DMS 273 (cell line): ENCODE results near the gene COA1.
"Not testable (repeated sequence)": the region's sequence is repeated elsewhere in the genome, so short reads cannot be mapped to it uniquely, and the experiment has no call there.

ENCODE experiments used
- DNase-seq: peaks from one replicate; lab custom pipeline; 2025; ENCODE audit not compliant: unreplicated experiment; lab: John Stamatoyannopoulos, UW

COA1 gene

GRCh38 chr7:43609097-43609496 is 120.2 kb downstream of the COA1 start:
- no peak for DNase-seq

GRCh38 chr7:43604251-43604650 is 125.1 kb downstream of the COA1 start:
- DNase-seq, result no peak

- peak; percentile 82 for DNase-seq
Observed at GRCh38 chr7:43602256-43602655, 127.1 kb downstream of the COA1 start.

- no peak for DNase-seq
Observed at GRCh38 chr7:43600056-43600455, 129.3 kb downstream of the COA1 start.

GRCh38 chr7:43596426-43596825 is 132.9 kb downstream of the COA1 start:
- DNase-seq, result not testable (repeated sequence)

GRCh38 chr7:43594020-43594419 is 135.3 kb downstream of the COA1 start:
- DNase-seq, result peak; percentile 67

- DNase-seq, result no peak
Observed at GRCh38 chr7:43593010-43593409, 136.3 kb downstream of the COA1 start.

GRCh38 chr7:43592326-43592725 is 137.0 kb downstream of the COA1 start:
- DNase-seq, result no peak

GRCh38 chr7:43591558-43592180 is 137.7 kb downstream of the COA1 start:
- DNase-seq, result no peak

GRCh38 chr7:43590862-43591557 is 138.3 kb downstream of the COA1 start:
- no peak for DNase-seq

GRCh38 chr7:43589728-43590127 is 139.6 kb downstream of the COA1 start:
- no peak for DNase-seq
